Endometrium (tissue), 2 donors: ENCODE measurements around the gene RBM44.
"Not testable (repeated sequence)": the region's sequence is repeated elsewhere in the genome, so short reads cannot be mapped to it uniquely, and the experiment has no call there.

Source experiments
- FAIRE-seq: peaks from 2 replicates; lab custom pipeline; 2012; peaks lifted over from hg19 to GRCh38; lab: Jason Lieb, UNC
- donor health status: control.
- donor health status: control.

The RBM44 gene, protein sequence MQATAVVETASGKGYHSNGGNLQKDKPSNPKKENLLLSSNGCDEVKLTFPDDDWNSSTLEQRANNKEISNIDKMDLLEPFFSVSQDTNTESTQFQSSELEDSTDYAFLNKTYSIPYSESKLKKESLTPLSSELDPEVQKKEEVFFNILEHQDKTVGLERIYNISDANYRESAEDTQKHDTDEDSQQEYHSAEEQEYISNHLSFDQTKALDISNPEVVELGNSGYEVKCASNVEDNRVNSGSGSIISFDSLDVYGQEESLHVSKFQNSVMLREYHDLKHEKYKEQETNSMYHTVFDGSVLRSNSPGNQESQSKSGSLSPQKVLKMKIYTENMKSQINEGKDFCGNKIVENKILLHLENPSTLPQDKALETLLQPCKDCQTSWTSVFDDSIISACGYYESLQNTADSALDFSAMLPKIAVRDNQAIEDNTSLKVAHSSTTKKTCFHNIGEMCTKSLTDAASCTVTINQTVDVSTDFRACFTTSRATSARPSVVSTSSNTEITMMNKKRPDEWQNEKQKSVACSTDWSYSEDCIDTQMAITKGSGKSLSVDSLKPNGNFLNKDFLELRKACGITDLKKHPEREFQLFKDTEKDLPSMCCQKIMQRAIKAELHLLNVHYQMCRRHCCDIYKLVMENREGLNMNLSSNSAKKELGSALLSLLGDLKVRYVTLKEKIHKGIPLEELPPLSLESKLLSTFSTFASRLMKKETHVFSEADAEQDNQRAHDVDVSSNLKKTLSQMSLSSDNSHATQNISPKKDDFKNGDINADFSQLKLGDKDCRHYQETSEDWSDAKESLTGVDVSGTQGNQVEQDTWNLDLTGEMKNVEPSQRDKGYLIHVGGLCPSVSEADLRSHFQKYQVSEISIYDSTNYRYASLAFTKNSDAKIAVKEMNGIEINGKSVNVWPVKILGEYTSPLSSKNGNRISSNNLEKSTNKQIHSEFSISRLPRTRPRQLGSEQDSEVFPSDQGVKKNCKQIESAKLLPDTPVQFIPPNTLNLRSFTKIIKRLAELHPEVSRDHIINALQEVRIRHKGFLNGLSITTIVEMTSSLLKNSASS

DNA sequence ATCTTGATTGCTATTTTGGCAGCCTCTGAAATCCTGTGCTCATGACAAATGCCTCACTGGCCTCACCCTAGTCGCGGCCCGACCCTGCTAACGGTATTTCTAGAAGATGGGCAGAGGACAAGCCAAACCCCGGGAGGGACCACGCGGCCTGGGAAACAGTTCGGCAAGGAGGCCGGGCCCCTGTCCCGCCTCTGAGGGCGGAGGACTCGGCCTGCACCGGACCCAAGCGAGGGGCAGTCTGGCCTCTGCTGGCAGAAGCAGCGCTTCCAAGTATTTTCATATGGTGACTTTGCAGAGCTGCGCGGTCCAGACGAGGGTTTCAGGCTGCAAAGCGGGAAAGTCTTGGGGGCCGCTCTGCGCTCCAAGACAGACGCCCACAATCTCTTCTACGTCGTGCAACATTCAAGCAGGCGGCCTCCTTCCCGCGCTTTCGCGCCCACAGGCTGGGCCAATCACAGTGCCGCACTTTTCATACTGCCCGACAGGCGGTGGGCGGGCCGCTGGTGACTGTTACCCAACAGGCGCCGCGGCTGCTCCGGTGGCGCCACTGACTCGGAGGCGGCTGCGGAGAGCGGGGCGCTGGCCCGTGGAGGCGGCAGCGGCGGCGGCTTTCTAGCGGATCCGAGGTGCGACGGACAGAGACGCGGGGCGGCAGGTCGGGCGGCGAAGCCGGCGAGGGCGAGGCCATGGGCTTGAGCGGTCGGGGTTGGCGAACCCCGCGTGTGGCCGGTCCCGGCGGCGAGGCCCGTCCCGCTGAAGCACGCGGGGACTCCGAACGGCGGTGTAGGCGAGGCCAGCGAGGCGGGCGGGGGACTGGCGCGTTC lies at the start of gene RBM44:
Gene RBM44 (plus strand): TSS at position 544 of the 824 bp plus-strand sequence. CDS start 14,831 bp downstream, outside the sequence.
- no peak for FAIRE-seq

DNA sequence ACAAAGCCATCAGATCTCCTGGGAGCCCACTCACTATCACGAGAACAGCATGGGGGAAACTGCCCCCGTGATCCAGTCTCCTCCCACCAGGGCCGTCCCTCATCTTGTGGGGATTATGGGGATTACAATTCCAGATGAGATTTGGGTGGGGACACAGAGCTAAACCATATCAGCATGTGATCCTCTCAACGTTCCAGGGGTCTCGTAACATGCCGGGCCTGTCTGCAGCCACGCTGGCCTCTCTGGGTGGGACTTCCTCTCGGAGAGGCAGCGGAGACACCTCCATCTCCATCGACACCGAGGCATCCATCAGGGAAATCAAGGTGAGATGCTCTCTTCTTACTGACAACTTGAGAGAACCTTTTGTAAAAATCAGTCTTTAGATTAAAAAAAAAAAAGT lies 49.6 kb upstream of the RBM44 start:
- FAIRE-seq: no peak

DNA sequence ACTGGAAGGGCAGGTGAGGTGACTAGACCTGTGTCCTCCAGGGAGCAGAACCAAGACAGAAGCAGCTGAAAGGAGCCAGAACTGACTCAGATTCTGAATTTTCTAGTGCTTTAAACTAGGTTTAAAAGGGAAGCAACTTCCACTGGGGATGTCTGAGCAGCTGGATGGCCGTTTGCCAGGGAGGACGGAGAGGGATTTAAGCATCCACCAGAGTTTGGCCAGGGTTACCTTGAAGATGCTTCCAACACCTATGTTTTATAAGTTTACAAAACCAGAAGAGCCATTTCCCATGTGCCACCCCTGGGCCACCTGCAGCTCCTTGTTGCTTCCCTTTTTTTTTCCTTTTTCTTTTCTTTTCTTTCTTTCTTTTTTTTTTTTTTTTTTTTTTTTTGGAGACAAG lies 48.6 kb upstream of the RBM44 start:
- FAIRE-seq: no peak

DNA sequence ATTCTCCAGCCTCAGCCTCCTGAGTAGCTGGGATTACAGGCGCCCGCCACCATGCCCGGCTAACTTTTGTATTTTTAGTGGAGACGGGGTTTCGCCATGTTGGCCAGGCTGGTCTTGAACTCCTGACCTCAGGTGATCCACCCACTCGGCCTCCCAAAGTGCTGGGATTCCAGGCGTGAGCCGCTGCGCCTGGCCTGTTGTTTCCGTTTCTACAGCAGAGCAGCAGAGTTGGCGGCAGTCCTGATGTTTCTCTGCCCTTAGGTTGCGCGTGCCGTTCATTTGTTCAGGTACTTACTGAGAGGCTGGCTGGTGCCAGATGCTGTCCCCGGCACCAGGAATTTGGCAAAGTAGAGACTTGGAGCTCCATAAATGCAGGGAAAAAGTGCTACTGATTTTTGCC lies 48.1 kb upstream of the RBM44 start:
- not testable (repeated sequence) for FAIRE-seq

DNA sequence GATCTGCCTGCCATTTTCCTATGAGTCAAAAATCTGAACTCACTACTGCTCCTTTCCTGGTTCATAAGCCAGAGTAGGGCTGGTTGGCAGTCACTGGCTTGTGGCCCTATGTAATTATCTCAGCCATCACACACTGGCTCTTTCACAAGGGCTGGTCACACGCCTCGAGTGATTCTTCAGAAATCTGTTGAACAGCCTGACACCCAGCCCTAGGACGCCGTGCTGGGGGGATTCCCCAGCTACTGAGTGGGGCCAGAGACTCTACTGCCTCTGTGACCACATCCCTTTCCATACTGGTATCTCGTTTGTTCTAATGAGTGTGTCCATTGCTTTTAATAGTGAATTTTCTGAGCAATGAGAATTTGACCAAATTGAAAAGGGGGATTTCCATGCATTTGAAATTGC lies 45.8 kb upstream of the RBM44 start:
- FAIRE-seq: no peak

DNA sequence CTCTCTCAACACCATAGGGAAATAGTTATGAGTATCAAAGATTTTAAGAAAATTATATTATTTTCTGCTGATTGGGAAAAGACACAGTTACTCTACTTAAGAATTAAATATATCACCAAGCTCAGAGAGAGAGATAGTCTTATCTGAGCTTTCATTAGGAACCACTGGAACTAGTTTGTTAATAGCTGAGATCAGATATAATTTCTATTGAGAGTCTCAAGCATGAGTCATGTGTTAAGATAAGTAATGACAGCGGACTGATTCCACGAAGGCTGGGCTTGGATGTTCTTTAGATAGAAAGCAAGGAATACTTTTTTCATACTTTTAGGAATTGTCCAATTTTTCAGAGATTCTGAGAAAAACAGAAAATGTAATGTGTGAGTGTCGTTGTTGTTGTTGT lies 44.4 kb upstream of the RBM44 start:
- no peak for FAIRE-seq

DNA sequence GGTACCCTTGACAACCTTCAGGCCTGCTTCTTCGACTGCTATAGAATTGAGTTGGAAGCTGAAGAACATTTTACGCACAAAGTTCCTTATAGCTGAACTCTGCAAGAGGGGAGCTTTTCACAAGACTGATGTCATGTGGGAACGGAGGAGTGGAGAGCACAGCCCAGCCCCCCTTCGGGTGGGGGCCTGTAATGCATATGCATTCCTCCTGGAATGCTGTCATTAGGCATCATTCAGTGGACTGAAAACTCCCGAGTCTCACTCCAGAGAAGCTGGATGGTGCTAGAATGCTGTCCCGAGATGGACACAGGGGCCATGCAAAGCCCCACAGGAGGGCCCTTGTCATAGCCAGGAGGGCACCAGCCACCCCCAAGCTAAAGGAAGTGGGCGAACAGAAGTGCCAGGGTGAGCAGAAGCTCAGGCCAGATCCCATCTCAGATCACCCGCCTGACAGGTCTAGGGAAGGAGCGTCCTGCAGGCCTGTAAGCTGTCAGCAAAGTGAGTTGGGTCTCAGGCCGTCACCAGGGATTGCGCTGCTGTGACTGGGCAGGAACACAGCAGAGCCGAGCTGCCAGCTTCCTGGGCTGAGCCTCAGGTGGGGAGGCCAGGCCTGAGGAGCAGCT lies 43.8 kb upstream of the RBM44 start:
- no peak for FAIRE-seq

DNA sequence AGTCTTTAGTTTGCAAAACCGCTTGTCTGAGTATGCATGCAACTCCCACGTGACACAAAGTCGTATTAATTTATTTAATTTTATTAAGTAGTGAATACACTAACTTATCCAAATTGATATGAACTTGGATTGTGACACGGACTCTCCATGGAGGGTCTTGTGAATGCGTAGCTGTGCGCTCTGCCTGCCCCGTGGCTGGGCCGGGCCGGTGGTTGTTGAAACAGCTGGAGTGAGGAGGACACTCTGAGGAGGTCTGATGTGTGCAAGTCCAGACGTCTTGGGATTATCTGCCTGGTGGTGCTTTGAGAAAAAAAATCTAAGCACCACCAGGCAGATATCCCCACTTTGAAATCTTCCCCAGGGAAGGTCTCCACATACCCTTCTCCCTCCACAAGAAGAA lies 41.0 kb upstream of the RBM44 start:
- FAIRE-seq: no peak

DNA sequence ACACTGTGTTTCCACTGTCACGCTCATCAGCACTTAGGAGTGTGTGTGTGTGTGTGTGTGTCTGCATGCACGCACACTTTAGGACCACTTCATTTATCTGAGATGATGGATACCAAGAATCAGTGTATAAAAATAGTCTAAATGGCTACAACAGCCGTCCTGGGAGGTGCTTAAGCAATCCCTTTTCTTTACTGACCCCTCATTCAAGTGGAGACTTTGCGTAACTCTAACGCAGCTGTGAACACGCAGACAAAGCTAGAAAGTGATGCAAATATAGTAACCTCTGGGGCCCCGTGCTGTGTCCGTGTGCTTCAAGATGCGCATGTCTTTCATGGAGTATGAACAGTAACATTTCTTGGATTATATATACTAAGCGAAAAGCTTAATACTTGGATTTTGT lies 40.4 kb upstream of the RBM44 start:
- no peak for FAIRE-seq

DNA sequence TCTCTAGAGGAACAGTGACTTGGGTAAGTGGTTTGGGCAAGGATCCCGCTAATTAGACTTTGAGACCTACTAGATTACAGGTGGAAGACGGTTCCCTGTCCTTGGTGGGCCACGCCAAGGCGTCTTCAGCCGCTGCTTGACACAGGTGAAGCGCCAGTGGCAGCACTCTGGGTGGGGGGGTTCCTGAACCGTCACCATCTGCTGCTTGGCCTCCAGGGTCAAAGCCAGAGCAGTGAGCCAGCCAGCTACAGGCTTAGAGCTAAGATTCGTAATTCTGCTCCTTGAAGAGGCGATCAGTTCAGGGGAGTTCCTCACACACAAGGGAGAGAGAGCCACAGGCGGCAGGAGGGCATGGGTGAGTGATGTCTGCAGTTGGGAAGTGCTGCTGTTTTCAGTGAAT lies 39.4 kb upstream of the RBM44 start:
- no peak for FAIRE-seq

DNA sequence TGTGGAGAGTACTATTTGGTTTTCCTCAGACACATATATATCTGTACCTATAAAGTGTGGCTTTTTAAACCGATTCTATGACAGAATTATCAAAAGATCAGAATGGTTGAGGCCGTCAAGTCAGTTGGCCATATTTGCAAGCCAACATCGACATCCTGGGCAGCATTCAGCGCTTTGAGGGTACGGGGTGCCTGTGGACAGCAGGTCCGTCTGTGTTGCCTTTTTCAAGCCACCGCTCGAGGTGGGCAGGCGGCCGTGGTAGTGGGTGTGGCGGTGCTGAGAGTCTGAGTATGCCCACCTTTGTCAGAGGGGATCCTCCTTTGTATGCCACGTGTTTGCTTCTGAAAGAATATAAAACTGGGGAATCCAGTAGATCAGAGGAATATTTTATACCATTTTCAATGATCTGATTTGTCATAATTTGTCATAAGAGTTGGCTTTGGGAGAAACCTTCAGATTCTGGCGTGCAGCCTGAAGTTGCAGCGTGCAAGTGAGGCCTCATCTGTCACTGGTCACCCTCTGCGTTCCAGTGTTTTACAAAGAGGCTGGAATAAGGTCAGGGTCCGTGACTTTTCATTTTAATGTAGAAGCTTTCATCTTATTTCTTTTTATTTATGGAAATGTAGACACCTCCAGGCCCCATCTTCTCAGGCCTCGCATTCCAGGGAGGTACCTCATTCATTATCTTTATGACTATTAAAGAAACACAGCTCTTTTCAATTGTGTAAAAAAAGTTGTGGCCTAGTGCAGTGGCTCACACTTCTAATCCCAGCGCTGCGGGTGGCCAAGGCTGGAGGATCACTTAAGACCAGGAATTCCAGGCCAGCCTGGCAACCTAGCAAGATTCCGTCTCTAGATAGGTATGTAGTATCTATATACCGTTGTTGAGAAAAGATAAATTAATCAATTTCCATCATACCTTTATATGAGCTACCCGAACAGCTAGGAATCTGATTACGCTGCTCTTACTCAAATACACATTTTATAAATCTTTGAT lies 37.8 kb upstream of the RBM44 start:
- no peak for FAIRE-seq

DNA sequence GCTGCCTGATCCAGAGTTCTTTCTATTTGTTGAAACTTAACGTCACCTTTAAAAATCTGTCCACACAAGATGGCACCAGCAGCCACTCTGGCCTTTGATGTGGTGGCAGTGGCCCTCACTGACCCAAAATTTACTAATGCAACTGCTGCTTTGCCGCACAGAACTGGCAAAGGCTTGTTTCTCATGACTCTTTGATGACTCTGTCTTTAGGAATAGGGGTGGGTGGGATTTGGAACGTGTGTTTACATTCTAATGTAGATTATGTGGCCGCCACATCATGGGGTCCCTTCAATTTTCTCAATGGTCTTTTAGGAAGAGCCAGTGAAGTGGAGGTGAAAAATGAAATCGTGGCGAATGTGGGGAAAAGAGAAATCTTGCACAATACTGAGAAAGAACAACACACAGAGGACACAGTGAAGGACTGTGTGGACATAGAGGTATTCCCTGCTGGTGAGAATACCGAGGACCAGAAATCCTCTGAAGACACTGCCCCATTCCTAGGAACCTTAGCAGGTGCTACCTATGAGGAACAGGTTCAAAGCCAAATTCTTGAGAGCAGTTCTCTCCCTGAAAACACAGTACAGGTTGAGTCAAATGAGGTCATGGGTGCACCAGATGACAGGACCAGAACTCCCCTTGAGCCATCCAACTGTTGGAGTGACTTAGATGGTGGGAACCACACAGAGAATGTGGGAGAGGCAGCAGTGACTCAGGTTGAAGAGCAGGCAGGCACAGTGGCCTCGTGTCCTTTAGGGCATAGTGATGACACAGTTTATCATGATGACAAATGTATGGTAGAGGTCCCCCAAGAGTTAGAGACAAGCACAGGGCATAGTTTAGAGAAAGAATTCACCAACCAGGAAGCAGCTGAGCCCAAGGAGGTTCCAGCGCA lies 36.0 kb upstream of the RBM44 start:
- FAIRE-seq: not testable (repeated sequence)

DNA sequence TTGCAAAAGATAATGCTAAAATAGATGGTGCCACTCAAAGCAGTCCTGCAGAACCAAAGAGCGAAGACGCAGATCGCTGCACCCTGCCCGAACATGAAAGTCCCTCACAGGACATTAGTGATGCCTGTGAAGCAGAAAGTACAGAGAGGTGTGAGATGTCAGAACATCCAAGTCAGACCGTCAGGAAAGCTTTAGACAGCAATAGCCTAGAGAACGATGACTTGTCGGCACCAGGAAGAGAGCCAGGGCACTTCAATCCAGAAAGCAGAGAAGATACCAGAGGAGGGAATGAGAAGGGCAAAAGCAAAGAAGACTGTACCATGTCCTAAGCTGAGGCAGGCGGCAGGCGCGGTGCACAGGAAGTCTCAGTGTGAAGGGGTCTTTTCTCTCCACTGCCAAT lies 34.8 kb upstream of the RBM44 start:
- no peak for FAIRE-seq

DNA sequence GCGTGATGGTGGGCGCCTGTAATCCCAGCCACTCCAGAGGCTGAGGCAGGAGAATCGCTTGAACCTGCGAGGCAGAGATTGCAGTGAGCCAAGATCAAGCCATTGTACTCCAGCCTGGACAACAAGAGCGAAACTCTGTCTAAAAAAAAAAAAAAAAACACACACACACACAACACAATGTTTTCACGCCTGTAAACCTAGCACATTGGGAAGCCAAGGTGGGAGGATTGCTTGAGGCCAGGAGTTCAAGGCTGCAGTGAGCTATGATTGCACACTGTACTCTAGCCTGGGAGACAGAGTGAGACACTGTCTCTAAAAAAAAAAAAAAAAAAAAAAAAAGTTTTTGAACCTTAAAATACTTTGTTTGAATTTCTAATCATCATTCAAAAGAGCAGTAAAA lies 33.5 kb upstream of the RBM44 start:
- not testable (repeated sequence) for FAIRE-seq

DNA sequence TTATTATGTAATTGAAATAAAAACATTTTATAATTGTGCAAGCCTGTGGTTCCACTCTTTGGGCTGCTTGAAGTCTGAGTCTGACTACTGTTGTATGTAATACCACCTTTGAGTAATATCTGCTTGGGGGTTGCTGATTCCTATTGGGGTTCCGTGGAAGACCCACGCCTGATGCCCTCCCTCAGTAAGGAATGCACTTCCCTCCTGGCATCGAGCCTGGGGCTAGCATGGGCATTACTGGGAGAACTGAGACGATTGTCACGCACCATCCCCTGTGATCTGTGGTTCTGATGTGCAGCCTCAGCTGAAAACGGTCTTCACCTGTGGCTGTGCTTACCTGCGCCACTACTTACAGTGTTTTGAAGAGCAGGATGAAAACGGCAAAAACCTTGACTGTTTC lies 32.7 kb upstream of the RBM44 start:
- FAIRE-seq: no peak

DNA sequence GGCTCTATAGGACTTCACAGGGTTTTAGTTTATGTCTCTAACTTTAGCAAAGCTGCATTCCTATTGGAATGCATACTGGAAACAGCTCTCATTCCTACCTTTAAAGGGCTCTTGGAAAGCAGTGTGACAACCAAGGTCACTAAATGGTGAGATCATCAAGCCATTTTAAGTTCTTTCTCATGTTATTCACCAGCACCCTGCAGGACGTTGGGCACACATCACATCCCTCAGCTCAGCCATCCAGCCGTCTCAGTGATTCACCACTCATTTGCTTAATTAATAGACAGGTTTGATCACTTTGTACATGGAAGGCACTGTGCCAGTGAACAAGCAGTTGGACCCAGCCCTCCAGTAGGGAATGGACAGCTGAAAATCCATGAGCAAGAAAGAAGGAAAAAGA lies 32.2 kb upstream of the RBM44 start:
- FAIRE-seq: no peak

DNA sequence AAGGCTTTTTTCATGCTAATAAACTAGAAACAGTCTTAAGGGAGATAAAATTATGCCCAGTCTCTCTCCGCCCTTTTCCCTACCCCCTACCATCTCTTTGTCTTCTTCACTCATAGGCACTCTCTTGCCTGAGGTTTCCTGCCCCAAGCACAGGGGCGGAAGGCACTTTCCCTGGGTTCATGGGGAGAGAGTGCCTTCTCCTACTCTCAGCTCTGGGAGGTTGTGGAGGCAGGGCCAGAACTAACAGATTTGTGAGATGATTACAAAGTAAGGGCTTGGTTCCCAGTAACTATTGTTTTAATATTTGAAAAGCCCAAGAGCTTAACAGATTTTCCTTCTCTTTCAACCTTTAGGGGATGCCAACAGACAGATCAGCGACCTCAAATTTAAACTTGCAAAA lies 26.1 kb upstream of the RBM44 start:
- FAIRE-seq: no peak

DNA sequence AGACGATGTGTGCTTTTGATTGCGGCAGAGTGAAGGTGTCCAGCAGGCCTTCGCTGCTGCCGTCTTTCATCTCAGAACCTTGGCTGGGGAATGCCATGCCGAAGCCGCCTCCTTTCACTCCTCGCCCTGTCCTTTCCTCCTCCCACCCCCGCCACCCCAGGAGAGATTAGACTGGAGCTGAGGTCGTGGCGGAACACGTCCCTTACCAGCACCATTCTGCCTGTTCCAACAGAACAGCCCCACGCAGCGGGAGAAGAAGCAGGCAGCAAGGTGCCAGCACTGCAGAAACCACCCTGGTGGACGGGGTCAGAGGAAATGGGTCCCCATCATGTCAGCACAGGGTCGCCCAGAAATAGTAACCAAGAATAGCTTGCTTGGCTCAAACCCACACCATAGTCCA lies 24.8 kb upstream of the RBM44 start:
- no peak for FAIRE-seq

DNA sequence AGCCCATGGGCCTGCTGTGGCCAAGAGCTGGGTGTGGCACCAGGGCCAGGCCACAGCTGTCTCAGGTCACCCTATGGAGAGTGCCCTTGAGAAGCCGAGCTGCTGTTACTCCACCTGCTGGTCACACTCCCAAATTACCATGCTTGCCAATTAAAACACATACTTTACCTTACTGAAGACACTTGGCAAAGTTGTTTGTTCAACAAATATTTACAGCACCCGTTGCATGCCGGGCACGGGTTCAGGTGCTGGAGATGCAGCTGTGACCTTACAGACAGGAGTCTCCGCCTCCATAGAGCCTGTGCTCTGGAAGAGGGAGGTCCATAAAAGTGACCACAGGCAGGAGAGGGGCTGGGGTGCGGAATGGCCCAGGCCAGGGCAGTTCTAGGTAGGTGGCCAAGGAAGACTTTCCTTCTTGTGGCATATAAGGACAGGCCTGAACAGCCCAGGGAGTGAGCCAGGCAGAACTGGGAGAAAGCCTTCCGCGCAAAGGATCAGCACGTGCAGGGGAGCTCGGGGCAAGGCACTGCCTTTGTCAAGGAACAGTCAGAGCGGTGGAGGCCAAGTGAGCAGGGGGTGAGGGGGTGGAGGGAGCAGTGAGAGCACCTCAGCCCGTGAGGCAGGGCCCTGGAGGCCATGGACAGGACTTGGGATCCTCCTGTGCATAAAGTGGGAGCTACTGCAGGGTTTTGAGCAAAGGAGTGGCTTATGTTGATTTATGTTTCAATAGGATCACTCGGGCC lies 23.6 kb upstream of the RBM44 start:
- FAIRE-seq: no peak
